Stimulated activated CD8-positive, alpha-beta memory T cell treated with anti-CD3 and anti-CD28 coated beads, Interleukin-7, amount 100 ng/mL, for 1 hour (primary cell): ENCODE results near the gene HAT1.
"Not testable (repeated sequence)": the region's sequence is repeated elsewhere in the genome, so short reads cannot be mapped to it uniquely, and the experiment has no call there.

ENCODE experiments used
- DNase-seq, 2 donors: peaks; one replicate each; pipeline ENCODE4 v3.0.0-alpha.2; 2020; ENCODE audit warnings: low read depth in 2 of 2

HAT1 gene

DNA sequence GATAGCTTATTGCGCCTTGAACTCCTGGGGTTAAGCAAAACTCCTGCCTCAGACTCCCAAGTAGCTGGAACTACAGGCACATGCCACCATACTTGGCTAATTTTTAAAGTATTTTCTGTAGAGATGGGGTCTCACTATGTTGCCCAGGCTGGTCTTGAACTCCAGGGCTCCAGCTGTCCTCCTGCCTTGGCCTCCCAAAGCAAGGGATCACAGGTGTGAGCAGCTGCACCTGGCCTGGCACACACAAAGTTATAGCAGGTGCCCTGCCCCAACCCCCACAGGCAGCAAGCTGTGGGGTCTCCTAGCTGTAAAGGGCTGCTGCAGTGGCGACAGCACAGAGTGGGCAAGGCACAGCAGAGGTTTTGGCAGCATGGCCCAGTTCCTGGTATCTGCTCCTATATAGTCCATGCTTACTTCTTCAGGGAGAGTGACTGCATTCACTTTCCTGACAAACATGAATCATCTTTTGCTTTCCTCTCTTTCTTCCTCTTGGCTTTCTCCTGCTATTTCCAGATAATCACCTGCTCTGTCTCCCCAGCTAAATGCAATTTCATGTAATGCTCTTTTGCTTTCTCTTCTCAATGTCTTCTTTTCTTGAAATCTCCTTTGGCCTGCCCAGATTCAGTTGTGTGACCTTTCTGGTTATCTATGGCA lies 50.2 kb downstream of the HAT1 start:
- no peak for DNase-seq

DNA sequence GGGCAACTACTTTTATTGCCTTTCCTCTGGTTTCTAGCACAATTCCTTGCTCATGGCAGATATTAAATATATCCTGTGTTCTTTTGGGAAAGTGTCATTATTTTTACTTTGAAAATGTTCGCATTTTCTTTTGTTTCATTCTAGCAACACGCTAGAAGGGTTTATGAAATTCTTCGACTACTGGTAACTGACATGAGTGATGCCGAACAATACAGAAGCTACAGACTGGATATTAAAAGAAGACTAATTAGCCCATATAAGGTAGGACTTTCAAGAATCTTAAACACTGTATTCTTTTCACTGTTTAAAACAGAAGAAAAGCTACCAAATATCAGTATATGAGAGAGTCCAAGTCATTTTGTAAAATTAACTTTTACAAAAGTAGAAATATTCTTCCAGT lies 56.8 kb downstream of the HAT1 start:
- no peak for DNase-seq

DNA sequence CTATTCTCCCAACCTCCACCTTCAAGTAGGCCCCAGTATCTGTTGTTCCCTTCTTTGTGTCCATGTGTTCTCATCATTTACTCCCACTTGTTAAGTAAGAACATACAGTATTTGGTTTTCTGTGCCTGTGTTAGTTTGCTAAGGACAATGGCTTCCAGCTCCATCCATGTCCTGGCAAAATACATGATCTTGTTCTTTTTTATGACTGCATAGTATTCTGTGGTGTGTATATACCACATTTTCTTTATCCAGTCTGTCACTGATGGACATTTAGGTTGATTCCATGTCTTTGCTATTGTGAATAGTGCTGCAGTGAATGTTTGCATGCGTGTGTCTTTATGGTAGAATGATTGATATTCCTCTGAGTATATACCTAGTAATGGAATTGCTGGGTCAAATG lies 61.7 kb downstream of the HAT1 start:
- DNase-seq = not testable (repeated sequence)

DNA sequence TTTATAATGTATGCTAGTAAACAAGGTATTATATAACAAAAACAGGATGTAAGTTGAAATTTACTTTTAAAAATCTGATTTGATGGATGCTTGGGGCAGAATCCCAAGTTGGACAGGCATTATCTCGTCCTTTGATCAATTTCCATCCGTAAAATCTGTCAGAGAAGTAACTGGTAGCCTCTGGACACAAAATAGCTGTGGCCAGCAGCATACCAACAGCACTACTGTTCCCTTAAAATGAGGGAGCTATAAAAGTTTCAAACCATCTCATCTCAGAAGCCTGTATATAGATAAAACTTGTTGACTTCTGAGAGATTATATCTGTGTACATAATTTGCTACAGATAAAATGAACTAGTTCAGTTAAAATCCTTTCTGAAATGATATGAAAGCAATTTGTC lies 62.8 kb downstream of the HAT1 start:
- DNase-seq = no peak

DNA sequence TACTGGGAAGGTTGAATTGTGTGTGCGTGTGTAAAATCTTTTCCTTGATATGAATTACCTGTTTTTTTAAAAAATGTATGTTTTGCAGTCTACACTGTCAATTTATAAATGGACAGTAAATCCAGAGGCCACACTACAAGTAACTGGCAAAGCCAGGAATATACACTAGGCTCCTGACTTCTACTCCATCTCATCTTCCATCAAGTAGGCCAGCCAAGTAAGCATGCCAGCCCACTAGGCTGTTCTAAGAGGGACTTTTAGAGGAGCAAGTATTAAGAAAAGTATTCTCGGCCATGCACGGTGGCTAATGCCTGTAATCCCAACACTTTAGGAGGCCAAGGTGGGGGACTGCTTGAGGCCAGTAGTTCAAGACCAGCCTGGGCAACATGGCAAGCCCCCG lies 64.5 kb downstream of the HAT1 start:
- no peak for DNase-seq

DNA sequence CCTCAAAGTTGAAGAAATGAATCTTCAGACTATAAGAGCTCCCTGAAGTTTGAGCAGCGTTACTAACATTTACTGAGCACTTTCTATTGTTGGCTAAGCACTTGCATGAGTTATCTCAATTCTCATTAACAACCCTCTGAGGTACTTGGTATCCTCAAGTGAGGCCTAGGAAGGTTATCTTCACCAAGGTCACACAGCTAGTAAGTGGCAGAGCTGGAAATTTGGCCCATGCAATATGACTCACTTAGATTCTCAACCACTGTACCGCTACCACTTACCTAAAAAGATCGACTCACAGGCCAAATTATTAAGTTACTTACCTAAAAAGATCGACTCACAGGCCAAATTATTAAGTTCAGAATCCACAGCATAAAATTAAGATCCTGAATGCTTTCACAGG lies 68.8 kb downstream of the HAT1 start:
- DNase-seq = no peak

DNA sequence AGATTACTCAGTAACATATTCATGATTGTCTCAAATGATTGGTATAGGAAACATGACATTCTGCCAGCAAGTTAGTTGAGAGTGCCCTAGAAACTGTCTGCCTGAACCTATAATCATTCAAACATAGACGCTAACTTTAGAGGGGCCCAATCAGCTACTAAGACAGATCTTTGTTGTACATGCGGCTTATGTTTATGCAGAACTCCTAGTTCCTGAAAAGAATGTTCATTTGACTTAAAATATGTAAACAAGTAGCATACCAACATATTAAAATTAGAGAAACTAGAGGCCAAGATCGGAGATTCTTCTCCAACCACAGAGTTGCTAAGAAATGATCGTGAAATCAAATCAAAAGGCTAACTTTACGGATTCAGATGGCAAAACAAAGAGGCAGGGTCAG lies 73.3 kb downstream of the HAT1 start:
- no peak for DNase-seq

DNA sequence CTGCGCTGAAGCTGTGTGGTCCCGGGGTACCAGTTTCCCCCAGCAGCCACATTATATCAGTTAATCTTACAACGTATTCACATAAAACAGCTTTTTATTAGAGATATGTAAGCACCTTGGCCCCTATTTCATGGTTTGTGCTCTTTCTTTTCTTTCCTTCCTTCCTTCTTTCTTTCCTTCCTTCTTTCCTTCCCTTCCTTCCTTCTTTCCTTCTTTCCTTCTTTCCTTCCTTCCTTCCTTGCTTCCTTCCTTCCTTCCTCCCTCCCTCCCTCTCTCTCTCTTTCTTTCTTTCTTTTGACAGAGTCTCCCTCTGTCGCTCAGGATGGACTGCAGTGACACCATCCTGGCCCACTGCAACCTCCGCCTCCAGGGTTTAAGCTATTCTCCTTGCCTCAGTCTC lies 73.8 kb downstream of the HAT1 start:
- DNase-seq = no peak

DNA sequence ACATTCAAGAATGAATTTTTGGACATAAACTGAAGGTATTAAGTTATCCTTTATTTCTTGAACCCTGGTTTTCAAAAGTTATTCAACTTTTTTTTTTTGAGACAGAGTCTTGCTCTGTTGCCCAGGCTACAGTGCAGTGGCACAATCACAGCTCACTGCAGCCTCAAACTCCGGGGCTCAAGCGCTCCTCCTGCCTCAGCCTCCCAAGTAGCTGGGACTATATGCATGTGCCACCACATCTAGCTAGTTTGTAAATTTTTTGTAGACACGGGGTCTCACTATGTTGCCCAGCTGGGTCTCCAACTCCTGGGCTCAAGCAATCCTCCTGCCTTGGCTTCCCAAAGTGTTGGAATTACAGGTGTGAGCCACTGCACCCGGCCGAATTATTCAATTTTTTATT lies 74.8 kb downstream of the HAT1 start:
- DNase-seq = not testable (repeated sequence)

DNA sequence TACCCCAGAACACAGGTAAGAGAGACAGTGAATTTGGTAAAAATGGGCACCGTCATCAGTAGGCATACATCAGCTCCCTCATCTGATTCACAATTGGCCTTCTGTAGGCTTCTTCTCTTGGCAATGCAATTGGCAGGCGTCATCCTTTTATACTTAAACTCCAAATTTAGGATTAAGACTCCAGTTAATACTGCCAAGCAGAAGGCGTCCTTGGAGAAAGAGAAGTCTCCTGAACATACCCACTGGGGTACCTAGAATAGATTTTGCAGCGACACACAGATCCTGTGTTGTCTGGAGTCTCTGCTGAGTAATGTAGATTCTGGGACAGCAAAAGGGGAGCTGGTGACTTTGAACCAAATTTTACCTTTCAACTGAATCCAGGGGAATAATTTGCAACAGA lies 76.9 kb downstream of the HAT1 start:
- no peak for DNase-seq

DNA sequence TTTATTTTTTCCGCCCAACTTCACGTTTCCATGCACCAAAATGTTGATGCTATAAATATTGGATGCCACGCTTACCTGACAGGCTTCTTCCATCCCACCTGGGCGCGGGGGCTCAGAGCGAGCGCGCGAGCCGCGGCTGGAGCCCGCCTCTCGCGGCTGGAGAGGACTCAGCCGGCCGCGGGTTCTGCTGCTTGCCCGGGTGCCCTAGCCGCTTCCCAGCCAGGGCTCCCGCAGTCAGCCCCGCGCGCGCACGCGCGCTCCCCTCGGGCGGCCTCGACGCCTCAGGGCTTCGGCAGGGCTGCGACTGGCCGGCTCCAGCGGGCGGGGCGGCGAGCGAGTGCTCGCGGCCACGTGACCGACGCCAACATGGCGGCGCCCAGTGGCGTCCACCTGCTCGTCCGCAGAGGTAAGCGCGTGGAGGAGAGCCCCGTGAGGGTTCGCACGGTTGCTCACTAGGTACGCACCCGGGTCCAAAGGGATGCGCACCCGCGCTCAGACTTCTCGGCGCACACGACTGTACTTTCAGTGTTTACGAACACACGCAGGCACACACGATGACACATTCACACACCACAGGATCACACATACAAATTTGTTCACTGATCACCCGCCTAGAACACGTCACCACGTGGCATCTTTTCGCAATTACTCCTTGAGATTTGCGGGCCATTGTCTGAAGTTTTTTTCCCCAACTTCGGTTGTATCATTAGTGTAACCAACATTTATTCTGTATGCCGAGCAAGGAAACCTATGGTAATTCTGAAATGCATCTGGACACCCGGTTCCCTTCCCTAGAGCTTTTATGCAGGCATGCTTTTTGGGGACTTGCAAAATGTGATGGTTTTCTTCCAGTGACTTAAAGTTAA lies 77.6 kb downstream of the HAT1 start, which contains the start of gene METAP1D:
TSS of gene METAP1D (plus strand) at position 350 of the 866 bp plus-strand sequence. CDS start at position 367, 17 bp downstream.
- DNase-seq = peak; percentile 59 to 66

DNA sequence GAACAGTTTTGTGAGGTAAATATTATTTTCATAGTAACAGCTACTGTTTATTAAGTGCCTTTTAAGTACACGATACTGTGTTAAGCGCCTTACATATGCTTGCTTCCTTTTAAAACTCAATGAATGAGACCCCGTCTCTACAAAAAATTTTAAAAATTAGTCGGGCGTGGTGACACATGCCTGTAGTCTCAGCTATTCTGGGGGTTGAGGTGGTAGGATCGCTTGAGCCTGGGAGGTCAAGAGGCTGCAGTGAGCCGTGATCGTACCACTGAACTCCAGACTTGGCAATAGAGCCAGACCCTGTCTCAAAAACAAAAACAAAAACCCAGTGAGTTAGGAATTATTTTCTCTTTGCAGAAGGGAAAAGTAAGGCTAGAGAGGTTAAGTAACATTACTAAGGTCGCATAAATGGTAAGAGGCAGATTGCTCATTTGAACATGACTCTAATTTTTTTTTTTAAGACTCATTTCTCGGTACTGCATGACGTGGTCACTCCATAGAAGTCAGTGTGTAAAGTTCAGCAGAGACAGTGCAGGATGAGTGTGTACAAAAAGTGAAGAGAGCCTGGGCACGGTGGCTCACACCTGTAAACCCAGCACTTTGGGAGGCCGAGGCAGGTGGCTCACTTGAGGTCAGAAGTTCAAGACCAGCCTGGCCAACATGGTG lies 78.6 kb downstream of the HAT1 start:
- DNase-seq = no peak

DNA sequence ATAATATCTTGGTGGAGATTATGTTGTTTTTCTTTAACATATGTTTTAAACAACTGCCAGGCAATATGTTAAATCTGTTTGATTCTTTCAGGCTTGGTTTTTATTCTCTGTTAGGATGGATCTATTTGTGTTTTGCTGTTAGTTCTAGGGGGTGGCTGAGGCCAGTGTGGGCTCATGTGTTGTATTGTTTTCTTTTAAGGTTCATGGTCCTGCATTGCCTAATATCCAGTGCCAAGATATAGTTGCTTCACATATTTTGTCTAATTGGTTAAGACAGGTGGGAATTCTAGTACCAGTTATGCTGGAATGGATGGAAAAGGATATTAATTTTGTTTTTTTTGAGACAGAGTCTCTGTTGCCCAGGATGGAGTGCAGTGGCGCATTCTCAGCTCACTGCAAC lies 85.1 kb downstream of the HAT1 start:
- DNase-seq = no peak

DNA sequence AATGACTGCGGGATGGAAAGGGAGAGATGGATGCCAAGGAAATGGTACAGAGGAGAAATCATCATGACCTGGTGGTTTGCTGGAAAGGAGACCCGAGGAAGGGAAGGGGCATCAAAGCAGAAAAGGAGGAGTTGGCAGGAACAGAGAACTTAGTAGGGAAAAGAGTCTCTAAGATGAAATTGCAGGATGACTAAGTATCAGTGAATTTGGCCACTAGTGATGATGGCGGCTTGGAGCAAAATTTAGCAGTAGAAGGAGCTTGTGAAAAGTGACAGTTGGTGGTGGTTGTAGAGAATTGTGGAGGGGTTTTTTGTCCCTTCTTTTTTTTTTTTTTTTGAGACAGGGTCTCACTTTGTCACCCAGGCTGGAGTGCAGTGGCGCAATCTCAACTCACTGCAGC lies 87.6 kb downstream of the HAT1 start:
- DNase-seq = no peak

DNA sequence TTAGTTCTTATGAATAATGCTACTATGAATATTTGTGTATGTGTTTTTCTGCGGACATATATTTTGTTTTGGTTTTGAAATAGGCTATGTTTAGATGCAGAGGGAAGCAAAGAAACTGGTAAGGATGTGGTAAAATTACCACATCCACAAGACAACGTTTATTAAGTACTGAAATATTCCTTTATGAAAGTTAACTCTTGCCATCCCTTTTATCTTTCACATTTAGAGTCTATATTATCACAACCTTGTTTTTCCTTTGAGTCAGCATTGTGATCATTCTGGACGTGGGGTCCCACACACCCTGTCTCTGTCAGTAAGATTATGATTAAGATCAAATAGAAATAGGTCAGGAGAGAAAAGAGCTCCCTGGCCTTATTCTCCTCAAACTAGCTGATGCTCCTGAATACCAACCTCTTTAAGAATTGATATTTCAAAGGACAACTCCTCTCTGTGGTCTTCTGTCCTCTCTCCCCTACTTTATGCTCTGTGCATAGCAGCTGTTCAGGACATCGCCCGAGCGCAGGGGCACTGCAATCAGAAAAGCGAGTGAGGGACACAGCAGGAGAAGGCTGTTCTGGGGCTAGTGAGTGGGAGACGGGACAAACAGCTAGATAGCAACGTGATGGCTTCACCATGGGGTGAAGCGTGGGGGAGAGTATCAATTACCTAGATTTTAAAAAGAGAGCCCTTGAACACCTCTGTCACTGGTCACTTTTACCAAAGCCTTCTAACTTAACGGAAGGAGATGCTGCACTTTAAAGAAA lies 89.7 kb downstream of the HAT1 start:
- no peak for DNase-seq

DNA sequence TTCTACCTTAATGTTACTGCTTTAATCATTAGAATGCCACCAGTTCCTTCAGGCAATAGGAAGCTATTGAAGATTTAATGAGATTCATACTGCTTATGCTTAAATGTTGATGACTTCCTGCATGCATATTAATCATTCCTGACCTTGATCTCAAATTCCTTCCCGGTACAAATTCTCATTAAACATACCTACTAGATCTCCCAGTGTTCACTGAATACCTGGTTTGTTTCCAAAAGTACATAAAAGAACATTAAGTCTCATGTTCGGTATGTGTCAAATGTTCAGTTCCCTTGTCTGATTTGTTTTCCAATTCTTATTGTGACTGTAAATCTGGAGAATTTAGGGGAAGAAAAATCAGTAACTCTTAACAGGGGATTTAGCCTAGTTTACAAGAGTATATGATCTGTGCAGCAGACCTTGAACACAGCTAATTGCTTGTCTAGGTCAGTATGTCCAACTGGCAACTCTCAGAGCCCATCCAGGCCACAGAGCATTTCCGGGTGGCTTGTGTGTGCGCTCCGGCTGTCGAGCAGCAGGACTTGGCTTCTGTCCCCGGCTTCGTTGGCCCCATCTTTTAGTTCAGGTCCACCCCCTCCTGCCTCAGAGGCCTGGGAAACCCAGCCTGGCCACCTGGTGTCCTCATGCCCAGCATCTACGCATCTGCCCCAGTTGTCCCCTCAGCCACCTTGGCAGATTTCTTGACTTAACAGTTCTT lies 90.6 kb downstream of the HAT1 start:
- DNase-seq = no peak

DNA sequence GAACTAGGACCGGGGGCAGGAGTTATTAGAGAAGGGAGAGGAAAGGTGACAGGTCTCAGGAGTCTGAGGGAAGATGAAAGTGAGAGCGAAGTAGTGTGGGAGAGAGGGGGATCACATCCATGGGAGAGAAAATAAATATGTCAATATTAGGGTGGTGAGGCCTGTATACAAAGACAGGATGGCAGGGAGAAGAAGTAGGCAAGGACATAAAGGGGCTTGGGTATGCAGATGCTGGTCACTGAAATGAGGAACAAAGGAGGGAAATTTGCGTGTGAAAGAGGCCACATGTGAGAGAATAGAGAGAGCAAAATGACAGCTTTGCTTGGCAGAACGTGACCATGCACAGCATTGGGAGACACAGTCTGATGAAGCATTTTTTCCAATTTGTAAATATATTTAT lies 91.1 kb downstream of the HAT1 start:
- no peak for DNase-seq

DNA sequence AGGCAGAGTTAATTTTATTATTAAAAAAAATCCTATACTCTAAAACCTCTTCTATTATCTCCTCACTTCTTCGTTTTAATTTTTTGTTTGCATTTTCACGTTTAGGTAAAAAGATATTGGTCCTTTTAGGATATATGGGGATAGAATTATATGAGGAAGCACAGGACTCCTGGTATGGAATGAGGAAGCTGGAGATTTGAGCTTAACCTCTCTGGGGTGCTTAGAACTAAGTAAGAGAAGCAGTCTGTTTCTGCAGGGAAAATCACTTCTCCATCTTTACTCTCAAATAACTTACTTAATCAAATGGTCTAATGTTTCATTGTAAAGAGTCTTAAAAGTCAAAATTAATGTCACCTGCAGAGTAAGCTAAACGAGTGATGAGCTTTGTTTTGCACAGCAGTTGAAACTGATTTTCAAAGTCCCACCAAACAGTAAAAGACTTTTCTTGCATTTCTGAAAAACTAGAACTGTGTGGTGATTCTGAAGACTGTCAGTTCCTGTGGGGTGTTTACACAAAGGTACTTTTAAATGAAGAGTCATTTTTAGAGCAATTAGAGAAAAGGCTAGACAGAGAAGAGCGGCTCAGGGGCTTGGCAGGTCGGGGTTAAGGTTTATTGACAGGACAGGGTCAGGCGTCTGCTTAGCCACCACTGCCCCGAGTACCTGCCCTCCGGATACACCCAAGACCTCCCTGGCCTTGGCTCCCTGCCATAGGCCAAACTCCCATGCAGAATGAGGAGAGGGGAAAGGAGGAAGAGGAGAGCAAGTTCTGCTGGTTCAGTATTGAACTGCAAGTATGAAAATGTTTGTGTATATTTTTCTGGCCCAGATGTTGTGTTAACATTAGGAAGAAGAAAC lies 99.0 kb downstream of the HAT1 start:
- DNase-seq = no peak

DNA sequence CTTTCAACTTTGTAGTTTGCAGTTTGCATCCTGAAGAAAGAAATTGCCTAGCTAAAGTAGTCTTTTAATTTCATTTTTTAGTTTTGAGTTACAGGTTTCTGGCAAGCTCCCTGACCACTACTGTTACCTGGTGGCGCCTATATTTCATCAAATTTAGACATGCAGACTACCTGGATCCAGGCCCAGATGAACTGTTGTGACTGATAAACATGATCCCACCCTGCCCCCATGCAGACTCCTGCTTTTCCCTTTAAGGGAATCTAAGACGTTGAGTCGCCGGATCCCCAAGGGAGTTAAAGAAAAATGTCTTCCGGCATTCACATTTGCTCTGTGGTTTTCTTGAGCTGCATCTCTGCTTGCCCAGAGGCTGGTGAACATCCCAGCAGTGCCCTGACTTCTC lies 99.7 kb downstream of the HAT1 start:
- DNase-seq = no peak

DNA sequence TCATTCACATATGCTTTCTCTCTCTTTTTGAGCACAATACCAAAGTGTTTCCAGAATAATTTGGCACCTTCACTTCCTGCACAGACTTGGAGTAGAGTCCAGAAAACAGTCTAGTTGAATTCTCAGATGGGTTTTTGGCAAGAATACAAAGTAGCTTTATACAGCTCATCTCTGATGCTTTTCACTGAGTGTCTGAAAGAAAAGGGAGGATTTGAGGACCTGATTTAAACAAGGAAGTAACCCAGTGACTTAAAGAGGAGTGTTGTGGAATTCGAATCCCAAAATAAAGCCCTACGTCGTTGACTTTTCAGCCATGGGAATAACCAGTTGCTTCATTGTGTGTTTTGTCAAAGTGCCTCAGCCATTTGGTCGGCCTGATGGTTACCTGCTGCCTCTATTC lies 109.3 kb downstream of the HAT1 start:
- no peak for DNase-seq
